AG08396 (cell line): Measurements from ENCODE around the gene TPI1.
"Not testable (repeated sequence)": the region's sequence is repeated elsewhere in the genome, so short reads cannot be mapped to it uniquely, and the experiment has no call there.

Source experiments
- DNase-seq: peaks from one replicate; pipeline ENCODE4 v3.0.0; 2012; ENCODE audit warnings: low spot score, mixed read lengths

TPI1 gene

DNA sequence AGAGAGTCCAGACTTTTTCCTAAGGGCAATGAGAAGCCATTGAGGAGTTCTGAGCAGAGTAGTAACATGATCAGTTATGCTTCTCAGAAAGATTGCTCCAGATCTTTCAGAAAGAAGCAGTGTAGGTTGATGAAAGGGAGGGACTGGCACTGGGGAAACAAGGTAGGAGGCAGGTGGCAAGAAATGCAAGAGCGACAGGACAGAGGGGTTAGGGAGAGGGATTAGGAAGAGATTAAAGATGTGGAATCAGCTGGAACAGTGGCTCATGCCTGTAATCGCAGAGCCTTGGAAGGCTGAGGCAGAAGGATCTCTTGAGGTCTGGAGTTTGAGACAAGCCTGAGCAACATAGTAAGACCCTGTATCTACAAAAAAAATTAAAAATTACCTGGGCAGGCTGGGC lies 19.7 kb upstream of the TPI1 start:
- DNase-seq, result no peak

DNA sequence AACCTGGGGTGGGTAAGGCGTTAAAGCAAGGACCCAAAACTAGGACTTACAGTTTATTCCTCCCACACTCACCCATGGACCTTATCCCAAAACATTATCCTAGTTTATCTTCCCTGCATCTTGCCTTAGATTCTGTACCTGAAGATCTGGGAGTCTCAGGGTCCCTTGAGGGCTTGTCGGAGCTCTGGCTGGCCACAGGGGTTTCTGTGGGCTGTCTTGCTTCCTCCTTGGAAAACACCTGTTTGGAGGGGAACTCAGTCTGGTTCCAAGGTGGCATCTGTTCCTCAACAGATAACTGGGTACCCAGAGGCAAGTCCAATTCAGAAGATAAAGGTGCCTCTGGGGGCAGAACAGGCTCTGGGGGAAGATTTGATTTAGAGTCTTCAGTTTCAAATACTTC lies 17.9 kb upstream of the TPI1 start:
- DNase-seq, result no peak

DNA sequence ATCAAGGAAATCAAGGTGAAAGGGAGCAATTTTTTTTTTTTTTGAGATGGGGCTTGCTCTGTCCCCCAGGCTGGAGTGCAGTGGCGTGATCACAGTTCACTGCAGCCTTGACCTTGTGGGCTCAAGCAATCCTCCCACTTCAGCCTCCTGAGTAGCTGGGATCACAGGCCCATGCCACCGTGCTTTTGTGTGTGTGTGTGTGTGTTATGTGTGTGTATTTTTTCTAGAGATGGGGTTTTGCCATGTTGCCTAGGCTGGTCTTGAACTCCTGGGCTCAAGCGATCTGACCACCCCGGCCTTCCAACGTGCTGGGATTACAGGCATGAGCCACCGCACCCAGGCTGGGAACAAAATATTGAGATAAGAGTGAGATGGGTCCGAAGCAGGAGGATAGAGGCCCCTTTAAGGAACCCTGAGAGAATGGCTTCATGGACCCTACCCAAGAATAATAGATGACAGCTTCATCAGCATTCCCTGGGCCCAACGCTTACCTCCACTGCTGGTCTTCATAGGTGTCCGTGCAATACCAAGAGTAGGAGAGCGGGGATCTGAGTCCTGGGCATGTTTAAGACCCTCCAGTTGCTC lies 17.3 kb upstream of the TPI1 start:
- DNase-seq, result no peak

DNA sequence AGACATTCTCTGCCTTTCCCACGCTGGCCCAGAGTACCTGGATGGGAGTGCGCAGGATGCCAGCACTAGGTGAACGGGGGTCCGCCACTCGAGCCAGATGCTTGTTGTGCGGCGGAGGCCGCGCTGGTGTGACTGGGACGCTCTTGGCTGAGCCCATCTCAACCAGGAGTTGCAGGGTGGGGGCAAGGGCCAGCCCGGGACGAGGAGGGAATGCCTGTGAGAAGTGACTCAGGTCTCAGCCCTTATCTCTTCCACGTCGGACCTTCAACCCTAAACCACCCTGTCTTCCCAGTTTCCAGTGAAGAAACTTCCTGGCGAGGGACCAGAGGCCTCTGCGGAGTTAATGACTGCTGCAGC lies 16.6 kb upstream of the TPI1 start:
- DNase-seq, result peak; percentile 32

DNA sequence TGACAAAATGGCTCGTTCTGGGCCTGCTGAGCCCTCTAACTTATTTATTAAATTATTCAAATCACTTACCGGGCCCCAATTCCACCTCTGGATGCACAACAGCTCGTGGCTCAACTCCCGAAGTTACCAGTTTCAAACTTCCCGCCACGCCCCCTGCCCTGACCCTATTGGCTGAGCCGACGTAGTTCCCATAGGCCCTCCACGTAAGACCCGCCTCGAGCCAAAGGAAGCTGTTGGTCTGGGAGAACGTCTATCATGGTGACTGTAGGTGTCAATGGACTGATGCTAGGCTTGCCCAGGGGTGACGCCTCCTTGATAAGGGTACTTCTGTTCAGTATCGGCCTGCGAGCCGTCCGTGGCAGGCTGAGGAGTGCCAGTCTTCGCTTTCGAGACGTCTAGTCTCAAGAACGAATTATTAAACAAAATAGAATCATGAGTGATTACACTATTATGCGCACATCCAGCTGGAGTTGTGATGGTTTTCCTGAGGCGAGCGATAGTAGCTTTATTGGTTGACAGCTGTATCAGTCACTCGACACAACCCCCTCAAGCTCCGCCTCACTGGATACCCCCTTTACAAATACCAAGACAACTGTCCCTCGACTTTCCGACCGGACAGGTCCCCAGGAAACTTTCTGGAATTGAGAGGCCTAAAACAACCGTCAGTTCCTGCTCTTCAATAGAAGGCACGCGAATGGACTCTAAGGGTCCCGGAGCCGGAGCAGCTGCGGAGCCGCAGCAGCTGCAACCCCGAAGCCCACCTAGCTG lies 16.0 kb upstream of the TPI1 start, which contains the start of gene CDCA3:
Gene CDCA3 (minus strand): TSS at position 134 of the 768 bp plus-strand sequence. CDS start 334 bp downstream, outside the sequence.
- peak; percentile 99 for DNase-seq

DNA sequence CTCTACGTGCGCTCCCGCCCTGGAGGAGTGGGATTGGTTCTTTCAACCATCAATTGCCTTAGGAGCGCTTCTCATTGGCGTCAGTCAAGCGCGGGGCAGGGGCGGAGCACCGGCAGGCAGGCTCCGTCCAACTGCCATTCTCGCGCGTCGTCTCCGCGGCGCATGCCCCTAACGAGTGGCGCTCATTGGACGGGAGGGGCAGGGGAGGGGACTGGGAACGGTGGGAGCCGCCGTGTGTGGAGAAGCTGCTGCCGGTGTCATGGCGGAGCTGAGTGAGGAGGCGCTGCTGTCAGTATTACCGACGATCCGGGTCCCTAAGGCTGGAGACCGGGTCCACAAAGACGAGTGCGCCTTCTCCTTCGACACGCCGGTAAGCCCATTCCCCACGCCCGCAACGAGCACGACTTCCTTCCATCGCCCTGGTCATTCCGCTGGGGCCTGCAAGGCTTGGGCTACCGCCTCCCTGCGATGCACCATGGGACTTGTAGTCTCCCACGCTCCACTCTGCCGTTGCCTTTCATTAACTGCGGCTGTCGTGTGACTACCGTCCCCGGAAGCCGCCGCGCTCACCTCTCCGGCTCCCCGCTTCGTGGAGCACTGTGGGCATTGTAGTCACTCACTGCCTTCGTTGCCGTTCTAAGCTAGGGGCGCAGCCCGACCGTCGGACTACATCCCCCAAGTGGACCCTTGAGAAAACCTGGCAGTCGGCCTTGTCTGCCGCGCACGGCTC lies 15.2 kb upstream of the TPI1 start, which contains the start of gene USP5:
Gene USP5 (plus strand): TSS at position 230 of the 730 bp plus-strand sequence. CDS start 30 bp downstream, at position 260.
- peak; percentile 97 for DNase-seq

DNA sequence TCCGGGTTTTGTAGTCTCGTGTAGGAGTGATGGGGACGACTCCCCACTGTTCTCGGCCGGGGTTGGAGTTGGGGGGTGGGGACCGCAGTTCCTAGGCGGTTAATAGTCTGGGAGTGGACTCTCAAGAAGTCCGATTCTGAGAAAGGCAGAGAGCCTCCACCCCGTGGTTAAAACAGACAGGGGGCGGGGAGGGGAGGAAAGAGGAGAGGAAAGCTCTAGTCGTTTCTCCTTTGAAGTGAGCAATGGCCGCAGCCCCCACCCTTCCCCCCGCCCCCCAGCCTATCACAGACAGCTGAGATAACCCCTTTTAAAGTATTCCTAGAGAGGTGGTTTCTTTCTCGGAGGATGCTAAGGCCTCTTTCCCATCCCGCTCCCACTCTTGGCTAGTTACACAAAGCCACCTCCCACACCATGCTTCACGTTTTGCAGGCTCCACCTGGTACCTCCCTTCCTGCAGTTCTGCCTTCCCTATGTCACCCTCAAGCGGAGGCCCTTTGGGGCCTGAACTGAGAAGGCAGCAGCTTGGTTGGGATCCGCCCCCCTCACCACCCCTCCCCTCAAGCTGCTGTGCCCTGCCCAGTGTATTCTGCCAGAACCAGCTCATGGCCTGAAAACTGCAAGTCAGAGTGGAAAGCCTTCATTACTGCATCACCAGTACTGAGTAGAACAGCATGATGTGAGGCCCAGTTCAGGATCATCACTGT lies 14.5 kb upstream of the TPI1 start:
- DNase-seq, result peak; percentile 78

DNA sequence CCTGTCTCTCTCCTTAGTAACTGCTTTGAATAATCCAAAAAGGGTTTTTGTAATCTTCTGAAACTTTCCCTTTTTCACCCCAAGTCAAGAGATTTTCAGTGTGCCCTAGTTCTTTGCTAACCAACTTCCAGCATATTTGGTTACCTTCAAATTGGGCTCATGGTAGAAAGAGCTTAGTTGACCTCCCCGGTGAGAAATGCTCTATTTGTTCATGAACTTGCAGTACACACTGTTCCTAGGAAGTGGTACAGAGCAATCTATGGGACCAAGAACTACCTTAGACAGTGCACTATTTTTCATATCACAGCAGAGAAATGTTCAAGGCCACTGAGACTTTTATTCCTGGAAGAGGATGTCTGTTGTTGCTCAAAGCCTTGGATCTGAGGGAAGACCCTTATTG lies 13.7 kb upstream of the TPI1 start:
- DNase-seq, result no peak

DNA sequence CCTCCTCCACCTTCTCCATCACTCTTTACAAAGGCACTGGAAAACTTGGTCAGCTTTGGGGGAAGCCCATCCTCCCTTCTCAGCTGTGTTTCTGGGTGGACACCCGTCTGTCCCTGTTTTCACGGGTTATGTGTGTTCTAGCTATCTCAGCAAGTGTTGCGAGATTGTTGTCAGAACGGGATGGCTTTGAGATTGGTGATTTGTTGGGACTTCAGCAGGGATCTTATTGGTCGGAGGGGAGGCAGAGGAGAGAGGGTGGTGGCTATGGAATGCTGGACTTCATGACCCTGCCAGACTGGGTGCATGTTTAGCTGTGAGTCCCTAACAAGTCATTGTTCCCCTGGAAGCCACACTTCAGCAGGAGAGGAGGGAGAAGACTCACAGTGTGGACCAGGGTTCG lies 13.3 kb upstream of the TPI1 start:
- DNase-seq, result no peak

DNA sequence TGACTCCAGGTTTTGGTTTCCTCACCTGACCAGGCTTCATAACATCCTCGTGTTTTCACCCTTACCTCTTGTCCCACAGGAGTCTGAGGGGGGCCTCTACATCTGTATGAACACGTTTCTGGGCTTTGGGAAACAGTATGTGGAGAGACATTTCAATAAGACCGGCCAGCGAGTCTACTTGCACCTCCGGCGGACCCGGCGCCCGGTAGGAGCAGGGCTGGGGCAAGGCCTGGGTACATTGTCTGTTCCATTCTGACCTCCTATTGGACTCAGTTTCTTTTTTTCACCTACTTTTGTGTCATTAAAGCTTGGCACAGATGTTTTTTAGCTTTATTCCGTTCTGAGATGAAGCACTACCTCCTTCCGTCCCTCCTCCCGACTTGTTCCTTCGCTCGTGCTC lies 12.0 kb upstream of the TPI1 start:
- DNase-seq, result no peak

DNA sequence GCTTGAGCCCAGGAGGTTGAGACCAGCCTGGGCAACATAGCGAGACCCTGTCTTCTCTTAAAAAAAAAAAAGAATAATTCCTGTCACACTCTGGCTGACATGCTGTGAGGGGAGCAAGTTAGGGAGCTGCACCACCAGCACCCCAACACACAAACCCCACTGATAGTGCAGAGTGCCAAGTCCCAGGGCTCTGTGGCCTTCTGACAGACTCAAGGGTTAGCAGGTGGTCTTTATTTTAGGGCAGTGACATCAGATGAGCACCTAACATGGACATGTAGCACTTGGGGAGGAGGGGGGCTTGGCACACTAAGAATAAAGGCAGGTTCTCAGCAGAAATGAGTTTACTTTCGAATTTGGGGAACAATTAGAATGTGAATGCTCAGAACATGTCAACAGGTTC lies 8.5 kb upstream of the TPI1 start:
- no peak for DNase-seq

DNA sequence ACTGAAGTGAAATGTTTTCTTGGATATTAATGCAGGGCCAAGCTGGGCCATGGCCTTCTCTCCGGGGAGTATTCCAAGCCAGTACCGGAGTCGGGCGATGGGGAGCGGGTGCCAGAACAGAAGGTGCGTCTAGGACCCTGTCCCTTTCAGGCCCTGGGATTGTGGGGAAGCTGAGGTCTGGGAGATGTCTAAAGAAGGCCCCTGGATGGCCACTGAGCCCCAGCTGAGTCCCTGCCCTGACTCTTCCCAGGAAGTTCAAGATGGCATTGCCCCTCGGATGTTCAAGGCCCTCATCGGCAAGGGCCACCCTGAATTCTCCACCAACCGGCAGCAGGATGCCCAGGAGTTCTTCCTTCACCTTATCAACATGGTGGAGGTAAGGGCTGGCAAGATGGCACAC lies 7.2 kb upstream of the TPI1 start:
- no peak for DNase-seq

DNA sequence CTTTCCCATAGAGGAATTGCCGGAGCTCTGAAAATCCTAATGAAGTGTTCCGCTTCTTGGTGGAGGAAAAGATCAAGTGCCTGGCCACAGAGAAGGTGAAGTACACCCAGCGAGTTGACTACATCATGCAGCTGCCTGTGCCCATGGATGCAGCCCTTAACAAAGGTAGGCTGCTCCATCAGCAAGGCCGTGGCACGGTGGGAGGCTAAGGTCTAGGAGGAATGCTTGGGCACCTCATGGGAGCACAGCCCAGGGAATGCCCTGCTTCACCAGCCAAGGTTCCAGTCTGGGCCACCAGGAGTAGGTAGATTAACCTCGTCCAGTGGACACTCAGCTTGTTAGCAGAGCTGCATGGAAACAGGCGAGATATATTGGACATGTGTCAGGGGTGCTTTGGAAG lies 6.4 kb upstream of the TPI1 start:
- DNase-seq, result no peak

DNA sequence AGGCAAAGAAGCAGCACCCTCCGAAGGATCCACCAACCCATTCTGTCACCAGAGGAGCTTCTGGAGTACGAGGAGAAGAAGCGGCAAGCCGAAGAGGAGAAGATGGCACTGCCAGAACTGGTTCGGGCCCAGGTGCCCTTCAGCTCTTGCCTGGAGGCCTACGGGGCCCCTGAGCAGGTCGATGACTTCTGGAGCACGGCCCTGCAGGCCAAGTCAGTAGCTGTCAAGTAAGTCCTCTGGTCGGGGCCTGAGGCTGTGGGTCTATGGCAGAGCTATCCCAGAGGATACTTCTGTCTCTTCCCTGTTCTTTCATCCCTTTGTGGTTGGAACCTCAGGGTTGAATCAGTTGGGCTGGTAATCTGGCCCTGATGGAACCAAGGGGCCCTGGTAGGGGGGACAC lies 5.9 kb upstream of the TPI1 start:
- no peak for DNase-seq

DNA sequence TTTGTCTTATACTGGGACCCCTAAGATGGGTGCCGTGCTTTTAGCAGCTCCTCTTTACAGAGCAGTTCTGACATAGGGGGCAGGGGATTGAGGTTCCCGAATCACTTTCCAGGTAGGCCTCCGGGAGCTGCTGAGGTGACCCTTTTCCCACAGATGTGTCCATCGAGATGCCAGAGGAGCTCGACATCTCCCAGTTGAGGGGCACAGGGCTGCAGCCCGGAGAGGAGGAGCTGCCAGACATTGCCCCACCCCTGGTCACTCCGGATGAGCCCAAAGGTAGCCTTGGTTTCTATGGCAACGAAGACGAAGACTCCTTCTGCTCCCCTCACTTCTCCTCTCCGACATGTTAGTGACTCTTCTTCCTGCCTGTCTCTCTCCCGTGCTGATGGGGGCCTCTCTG lies 4.3 kb upstream of the TPI1 start:
- no peak for DNase-seq

DNA sequence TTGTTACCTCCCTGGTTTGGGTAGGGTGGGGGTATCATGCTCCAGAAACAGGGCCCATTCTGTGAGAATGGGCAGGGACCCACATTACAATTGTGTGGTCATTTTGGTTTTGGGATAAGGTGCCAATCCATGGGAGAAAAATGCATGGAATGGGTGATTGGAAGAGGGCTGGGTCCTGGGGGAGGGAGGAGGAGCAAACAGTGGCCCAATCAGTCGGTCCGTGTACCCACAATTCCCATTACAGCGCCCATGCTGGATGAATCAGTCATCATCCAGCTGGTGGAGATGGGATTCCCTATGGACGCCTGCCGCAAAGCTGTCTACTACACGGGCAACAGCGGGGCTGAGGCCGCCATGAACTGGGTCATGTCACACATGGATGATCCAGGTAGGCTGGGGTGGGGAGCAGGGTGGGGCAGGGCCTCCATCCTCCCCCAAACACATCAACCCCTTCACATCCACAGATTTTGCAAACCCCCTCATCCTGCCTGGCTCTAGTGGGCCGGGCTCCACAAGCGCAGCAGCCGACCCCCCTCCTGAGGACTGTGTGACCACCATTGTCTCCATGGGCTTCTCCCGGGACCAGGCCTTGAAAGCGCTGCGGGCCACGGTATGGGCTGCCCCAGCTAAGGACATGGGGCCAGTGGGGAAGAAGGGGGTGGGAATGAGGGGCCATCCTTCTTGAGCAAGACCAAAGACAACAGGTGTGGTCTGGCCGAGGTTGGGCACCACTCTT lies 3.6 kb upstream of the TPI1 start:
- DNase-seq, result no peak

DNA sequence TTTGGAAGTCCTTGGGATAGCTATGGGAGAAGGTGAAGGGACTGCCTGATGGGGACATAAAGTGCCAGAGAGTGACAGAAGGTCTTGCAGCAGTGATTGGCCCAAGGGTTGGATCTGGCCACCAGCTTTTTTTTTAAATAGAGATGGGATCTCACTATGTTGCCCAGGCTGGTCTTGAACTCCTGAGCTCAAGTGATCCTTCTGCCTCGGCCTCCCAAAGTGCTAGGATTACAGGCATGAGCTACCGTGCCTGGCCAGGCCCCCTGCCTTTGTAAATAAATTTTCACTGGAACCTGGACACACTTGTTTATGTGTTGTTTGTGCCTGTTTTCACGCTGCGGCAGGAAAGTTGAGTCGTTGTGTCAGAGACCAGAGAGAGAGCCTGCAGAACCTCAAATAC lies 2.0 kb upstream of the TPI1 start:
- not testable (repeated sequence) for DNase-seq

DNA sequence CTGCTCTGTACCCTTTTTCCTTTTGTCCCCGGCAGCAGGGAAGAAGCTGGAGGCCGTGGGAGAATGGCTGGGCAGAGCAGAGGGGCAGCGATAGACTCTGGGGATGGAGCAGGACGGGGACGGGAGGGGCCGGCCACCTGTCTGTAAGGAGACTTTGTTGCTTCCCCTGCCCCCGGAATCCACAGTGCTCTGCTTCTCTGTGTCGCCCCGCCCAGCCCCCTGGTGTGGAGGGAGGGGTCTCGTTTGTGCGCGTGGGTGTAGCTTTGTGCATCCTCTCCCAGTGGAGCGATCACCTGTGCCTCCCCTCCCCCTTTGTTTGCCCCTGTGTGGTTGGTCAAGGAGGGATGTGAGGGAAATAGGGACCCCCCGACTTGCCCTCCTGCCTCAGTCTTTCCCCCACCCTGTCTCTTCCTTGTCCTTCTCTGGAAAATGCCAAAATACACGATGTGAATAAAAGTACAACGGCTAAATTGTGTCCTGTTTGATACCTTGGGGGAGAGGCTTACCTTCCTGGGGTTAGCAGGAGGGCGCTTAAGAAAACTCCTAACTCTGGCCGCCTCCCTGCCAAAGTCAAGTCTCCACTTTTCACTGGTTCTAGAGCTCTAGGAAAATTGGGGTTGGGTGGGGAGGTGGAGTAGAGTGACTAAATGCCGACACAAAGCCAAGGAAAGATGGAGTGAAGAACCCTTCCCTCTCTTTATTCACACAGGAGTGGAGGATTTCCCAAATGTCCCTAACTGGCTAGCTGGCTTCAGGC lies 990 bp upstream of the TPI1 start:
- DNase-seq, result no peak

DNA sequence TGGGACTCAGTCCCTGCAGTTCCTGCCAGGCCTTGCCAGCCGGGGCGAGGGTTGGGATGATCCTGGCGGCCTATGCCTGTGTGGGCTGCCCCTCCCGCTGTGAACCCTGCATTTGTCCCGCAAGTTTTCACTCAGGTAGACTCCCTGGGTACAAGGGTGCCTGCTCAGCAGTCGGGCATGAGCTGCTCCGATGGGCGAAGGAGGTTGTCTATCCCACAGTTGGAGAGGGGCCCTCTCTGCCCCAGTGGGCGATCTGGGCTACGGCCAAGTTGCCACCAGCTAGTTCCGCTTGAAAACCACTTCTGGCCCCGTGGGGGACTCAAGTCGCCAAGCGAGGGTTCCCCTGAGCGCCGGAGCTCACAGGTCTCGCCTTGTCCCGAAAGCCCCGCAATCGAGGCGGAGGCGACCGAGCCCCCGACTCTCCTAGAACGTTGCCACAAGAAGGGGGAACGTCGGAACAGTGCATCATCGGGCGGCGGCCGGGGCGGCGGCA lies 365 bp upstream of the TPI1 start:
- DNase-seq, result no peak

DNA sequence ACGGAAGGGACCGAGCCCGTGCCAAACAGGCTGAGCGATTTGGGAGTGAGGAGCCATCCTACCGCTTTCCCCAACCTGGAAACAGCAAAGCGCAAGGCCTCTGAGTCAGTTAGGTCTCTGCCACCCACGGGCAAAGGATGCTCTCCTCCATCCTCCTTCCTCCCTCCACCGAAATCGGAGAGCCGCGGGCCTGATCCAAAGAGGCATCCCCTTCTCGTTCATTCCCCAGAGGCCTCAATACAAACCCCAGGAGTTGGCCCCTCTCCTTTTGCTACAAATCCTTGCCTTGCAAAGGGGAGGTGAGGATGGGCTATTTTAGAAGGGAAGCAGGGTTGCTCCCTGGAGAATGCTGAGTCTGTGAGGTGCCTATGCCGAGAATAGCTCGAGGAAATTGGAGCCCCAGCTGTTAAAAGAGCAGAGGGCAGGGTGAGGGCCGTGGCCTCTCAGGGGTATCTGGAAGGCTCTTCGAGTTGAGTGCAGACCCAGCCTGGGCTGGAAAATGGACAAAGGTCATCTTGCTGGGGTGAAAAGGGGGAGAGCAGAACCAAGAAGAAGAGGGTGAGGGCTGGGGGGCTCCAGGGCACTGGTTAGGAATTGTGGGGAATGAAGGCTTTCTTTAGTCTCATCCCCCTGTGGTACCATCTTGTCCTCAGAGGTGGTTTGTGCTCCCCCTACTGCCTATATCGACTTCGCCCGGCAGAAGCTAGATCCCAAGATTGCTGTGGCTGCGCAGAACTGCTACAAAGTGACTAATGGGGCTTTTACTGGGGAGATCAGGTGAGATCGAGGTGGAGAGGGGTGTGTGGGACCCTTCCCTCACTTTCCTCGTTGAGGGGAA lies 1.1 kb downstream of the TPI1 start:
- peak; percentile 50 for DNase-seq
